GM12891 (cell line): ENCODE measurements around the gene CCDC57.

ENCODE experiments used
- PAX5 ChIP-seq: IDR thresholded peaks from 2 replicates; pipeline ENCODE4 v1.6.1; 2011; ENCODE audit warnings: low read length, moderate library complexity, mild to moderate bottlenecking; ENCODE audit not compliant: insufficient read depth, severe bottlenecking
- POLR2A ChIP-seq: IDR thresholded peaks from 2 replicates; pipeline ENCODE4 v1.6.1; 2011; ENCODE audit warnings: low read depth, low read length, control low read depth
- POLR2AphosphoS5 ChIP-seq: IDR thresholded peaks from 2 replicates; pipeline ENCODE4 v1.6.1; 2011; ENCODE audit warnings: low read depth, low read length, control low read depth
- SPI1 ChIP-seq: IDR thresholded peaks from 2 replicates; pipeline ENCODE4 v1.6.1; 2011; ENCODE audit warnings: low read depth, low read length, control low read depth
- TAF1 ChIP-seq: IDR thresholded peaks from 2 replicates; pipeline ENCODE4 v1.6.1; 2011; ENCODE audit warnings: low read depth, low read length, control low read depth

DNA sequence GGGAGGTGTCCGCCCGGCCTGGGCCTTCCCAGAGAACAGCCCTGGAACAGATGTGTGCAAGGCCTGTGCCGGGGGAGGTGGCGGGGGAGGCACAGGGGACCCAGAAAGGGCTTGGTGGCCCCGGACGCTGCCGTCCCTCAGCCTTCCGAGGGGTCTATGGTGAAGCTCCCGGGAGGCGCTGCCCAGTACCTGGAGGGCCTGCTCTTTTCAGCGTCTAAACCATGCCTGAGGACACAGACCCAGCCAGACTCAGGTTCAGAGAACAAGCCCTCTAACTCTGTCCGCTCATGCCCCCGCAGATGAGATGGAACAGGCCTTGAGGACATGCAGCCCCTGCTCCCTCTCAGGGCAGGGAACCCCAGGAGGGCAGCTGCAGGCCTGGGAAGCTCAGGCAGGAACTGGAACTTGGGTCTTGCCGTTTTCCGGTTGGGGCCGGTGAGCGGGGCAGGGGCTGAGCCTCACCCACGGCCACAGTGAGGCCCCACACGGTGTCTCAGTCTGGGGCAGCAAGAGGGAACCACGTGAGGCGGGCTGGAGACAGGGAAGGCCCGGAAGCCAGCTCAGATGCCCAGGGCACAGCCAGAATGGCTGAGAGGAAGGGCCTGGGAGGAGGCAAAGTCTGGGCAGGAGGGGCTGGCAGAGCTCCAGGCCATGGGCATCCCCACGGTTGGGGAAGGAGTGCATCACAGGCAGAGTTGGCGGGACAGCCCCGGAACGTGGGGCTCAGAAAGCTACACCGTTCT lies 28.7 kb upstream of the CCDC57 start:
- TF ChIP-seq POLR2A: no peak
- TF ChIP-seq TAF1: no peak
- no peak for TF ChIP-seq POLR2AphosphoS5
- no peak for TF ChIP-seq PAX5
- 0 out of 2 replicates have a peak, but pooled peaks have one; percentile 4 for TF ChIP-seq SPI1
